Suprapubic skin (tissue), 4 donors: Measurements from ENCODE around the gene NXPH2.

Experiments used
- CTCF ChIP-seq, 2 donors: fragments of 200-600 bp in 1 of 2; fragments of 450-650 bp in 1 of 2; sonication (generic) in 1 of 2; IDR thresholded peaks; one replicate each; pipeline ENCODE4 v1.5.1; 2016 to 2019; ENCODE audit warnings: antibody characterized with exemption in 2 of 2, mild to moderate bottlenecking in 1 of 2, moderate library complexity in 1 of 2
- POLR2A ChIP-seq, 2 donors: fragments of 450-650 bp; IDR thresholded peaks; one replicate each; pipeline ENCODE4 v1.6.1; 2017; ENCODE audit warnings: antibody characterized with exemption in 2 of 2, mild to moderate bottlenecking in 2 of 2, moderate library complexity in 2 of 2
- POLR2AphosphoS5 ChIP-seq, 3 donors: sonication (generic); formaldehyde crosslinking; IDR thresholded peaks; one replicate each; pipeline ENCODE4 v1.6.1; 2017; ENCODE audit warnings: antibody characterized with exemption in 3 of 3

GRCh38 chr2:138698428-138698827 is 81.8 kb downstream of the NXPH2 start:
- TF ChIP-seq CTCF (IDR thresholded peaks at IDR 0.05) (no peak), POLR2AphosphoS5 (IDR thresholded peaks at IDR 0.05) (no peak), POLR2A (IDR thresholded peaks at IDR 0.05) (no peak)
